DOHH2 (cell line): Measurements from ENCODE around the gene BABAM2.

Experiments used
- H3F3A ChIP-seq: fragments of 200-600 bp; sonication (generic), shearing (Covaris generic); 2 replicates; pipeline ENCODE4 v1.6.0; 2016; ENCODE audit warnings: antibody characterized with exemption, mild to moderate bottlenecking; ENCODE audit not compliant: control insufficient read depth, insufficient read depth
- H3K27ac ChIP-seq: fragments of 200-600 bp; sonication (generic); 2 replicates; pipeline ENCODE4 v1.5.1; 2014; ENCODE audit warnings: low read depth, mild to moderate bottlenecking, low read length, moderate library complexity
- H3K27me3 ChIP-seq: fragments of 200-600 bp; sonication (generic); 2 replicates; pipeline ENCODE4 v1.6.1; 2014; ENCODE audit warnings: mild to moderate bottlenecking, low read length, mixed read lengths; ENCODE audit not compliant: control insufficient read depth
- H3K36me3 ChIP-seq: fragments of 200-600 bp; sonication (generic); 2 replicates; pipeline ENCODE4 v1.6.1; 2014; ENCODE audit warnings: mild to moderate bottlenecking, low read length, moderate library complexity, mixed read lengths; ENCODE audit not compliant: control insufficient read depth
- H3K4me1 ChIP-seq: fragments of 200-600 bp; sonication (generic); 2 replicates; pipeline ENCODE4 v1.6.1; 2014; ENCODE audit warnings: mild to moderate bottlenecking, low read length, mixed read lengths; ENCODE audit not compliant: control insufficient read depth
- H3K4me2 ChIP-seq: fragments of 200-600 bp; sonication (generic); 2 replicates; pipeline ENCODE4 v1.6.0; 2014; ENCODE audit warnings: mild to moderate bottlenecking, low read length, moderate library complexity
- H3K4me3 ChIP-seq: fragments of 200-600 bp; sonication (generic); 2 replicates; pipeline ENCODE4 v1.5.1; 2014; ENCODE audit warnings: mild to moderate bottlenecking, low read length, mixed read lengths
- H3K79me2 ChIP-seq: fragments of 200-600 bp; sonication (generic); 2 replicates; pipeline ENCODE4 v1.6.1; 2014; ENCODE audit warnings: mild to moderate bottlenecking, low read length, mixed read lengths; ENCODE audit not compliant: control insufficient read depth
- H3K9me2 ChIP-seq: fragments of 200-600 bp; sonication (generic); replicated peaks from 2 replicates; pipeline ENCODE4 v1.6.1; 2014; ENCODE audit warnings: mild to moderate bottlenecking, low read length, mixed read lengths; ENCODE audit not compliant: control insufficient read depth
- H3K9me3 ChIP-seq: fragments of 200-600 bp; sonication (generic); 2 replicates; pipeline ENCODE4 v1.6.1; 2014; ENCODE audit warnings: antibody characterized with exemption, low read length, mixed read lengths; ENCODE audit not compliant: control insufficient read depth, insufficient read depth
- H4K20me1 ChIP-seq: fragments of 200-600 bp; sonication (generic); 2 replicates; pipeline ENCODE4 v1.6.0; 2014; ENCODE audit warnings: low read depth, mild to moderate bottlenecking, antibody characterized with exemption, low read length, moderate library complexity; ENCODE audit not compliant: control insufficient read depth, insufficient read depth
- EZH2phosphoT487 ChIP-seq: fragments of 200-600 bp; sonication (generic); IDR thresholded peaks from 2 replicates; pipeline ENCODE4 v1.6.1; 2017; ENCODE audit warnings: borderline replicate concordance, mild to moderate bottlenecking, antibody characterized with exemption, low read length, moderate library complexity, mixed read lengths
- TF ChIP-seq, protein P1 (sequence below): fragments of 200-600 bp; sonication (generic); IDR thresholded peaks from one replicate; pipeline ENCODE4 v1.5.1; 2014; ENCODE audit warnings: antibody characterized with exemption, mild to moderate bottlenecking, low read depth, low read length; ENCODE audit not compliant: poor library complexity, severe bottlenecking

The BABAM2 gene

GRCh38 chr2:27916293-27916995 is 25.9 kb downstream of the BABAM2 start:
- no peaks in the 10 kb centered on the region for H3K27me3 ChIP-seq
- H3K4me3 ChIP-seq, result no peak overlapping the region
- no peaks in the 10 kb centered on the region for H3K36me3 ChIP-seq
- no peak overlapping the region for H3K27ac ChIP-seq
- H3K9me2 ChIP-seq, result no peaks in the 10 kb centered on the region
- TF ChIP-seq, protein P1, sequence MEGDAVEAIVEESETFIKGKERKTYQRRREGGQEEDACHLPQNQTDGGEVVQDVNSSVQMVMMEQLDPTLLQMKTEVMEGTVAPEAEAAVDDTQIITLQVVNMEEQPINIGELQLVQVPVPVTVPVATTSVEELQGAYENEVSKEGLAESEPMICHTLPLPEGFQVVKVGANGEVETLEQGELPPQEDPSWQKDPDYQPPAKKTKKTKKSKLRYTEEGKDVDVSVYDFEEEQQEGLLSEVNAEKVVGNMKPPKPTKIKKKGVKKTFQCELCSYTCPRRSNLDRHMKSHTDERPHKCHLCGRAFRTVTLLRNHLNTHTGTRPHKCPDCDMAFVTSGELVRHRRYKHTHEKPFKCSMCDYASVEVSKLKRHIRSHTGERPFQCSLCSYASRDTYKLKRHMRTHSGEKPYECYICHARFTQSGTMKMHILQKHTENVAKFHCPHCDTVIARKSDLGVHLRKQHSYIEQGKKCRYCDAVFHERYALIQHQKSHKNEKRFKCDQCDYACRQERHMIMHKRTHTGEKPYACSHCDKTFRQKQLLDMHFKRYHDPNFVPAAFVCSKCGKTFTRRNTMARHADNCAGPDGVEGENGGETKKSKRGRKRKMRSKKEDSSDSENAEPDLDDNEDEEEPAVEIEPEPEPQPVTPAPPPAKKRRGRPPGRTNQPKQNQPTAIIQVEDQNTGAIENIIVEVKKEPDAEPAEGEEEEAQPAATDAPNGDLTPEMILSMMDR, result no peak
- no peak for TF ChIP-seq EZH2phosphoT487
- H3K4me2 ChIP-seq, result no peak overlapping the region
- no peaks in the 10 kb centered on the region for H4K20me1 ChIP-seq
- no peaks in the 10 kb centered on the region for H3K9me3 ChIP-seq
- no peaks in the 10 kb centered on the region for H3K79me2 ChIP-seq
- H3K4me1 ChIP-seq, result peaks cover 1% of the 10 kb centered on the region
- H3F3A ChIP-seq, result no peaks in the 10 kb centered on the region

GRCh38 chr2:27920148-27920885 is 29.8 kb downstream of the BABAM2 start:
- H3K4me3 ChIP-seq, result no peak overlapping the region
- no peaks in the 10 kb centered on the region for H3K4me1 ChIP-seq
- TF ChIP-seq, protein P1, result no peak
- no peak for TF ChIP-seq EZH2phosphoT487
- H3K4me2 ChIP-seq, result no peak overlapping the region
- H4K20me1 ChIP-seq, result no peaks in the 10 kb centered on the region
- no peaks in the 10 kb centered on the region for H3K36me3 ChIP-seq
- H3K9me2 ChIP-seq, result no peaks in the 10 kb centered on the region
- H3K27me3 ChIP-seq, result no peaks in the 10 kb centered on the region
- H3K27ac ChIP-seq, result no peak overlapping the region
- no peaks in the 10 kb centered on the region for H3K9me3 ChIP-seq
- H3K79me2 ChIP-seq, result no peaks in the 10 kb centered on the region
- no peaks in the 10 kb centered on the region for H3F3A ChIP-seq

- Histone ChIP-seq H3K4me1 (no peaks in the 10 kb centered on the region), H3K36me3 (no peaks in the 10 kb centered on the region), H3K9me2 (no peaks in the 10 kb centered on the region), H3K4me2 (no peak overlapping the region), H3K27me3 (no peaks in the 10 kb centered on the region), H4K20me1 (no peaks in the 10 kb centered on the region), H3K4me3 (no peak overlapping the region), H3K9me3 (no peaks in the 10 kb centered on the region), H3K79me2 (no peaks in the 10 kb centered on the region), H3F3A (no peaks in the 10 kb centered on the region), H3K27ac (no peak overlapping the region)
- TF ChIP-seq, protein P1, result no peak
- TF ChIP-seq EZH2phosphoT487, result no peak
These were observed 30.9 kb downstream of the BABAM2 start for GRCh38 chr2:27921424-27921823.
